Body of pancreas (tissue), 4 donors: Measurements from ENCODE around the gene TOM1. TPM values are rescaled to one million over a fixed set of nuclear protein-coding genes. Genes with fewer than 3 reads are reported as not detected.

Experiments
- ATAC-seq: fragments of 150-250 bp; one replicate; pipeline ENCODE4 v1.9.1; 2016
- DNase-seq, 4 donors: peaks; one replicate each; pipeline ENCODE4 v3.0.0-alpha.2; 2019
- H3K27ac ChIP-seq, 4 donors: fragments of 200-600 bp; sonication (generic); 1 replicate in 3 of 4; 2 replicates in 1 of 4; pipeline versions ENCODE4 v1.5.1 to v1.6.1; 2016 to 2019; ENCODE audit warnings: mild to moderate bottlenecking in 1 of 4, mixed read lengths in 1 of 4, moderate library complexity in 1 of 4
- H3K27me3 ChIP-seq, 2 donors: fragments of 200-600 bp; sonication (generic); one replicate each; pipeline ENCODE4 v1.6.0; 2016; ENCODE audit warnings: mild to moderate bottlenecking in 1 of 2
- H3K36me3 ChIP-seq, 2 donors: fragments of 200-600 bp; sonication (generic); replicated peaks in 1 of 2; 2 replicates each; pipeline ENCODE4 v1.5.1; 2016; ENCODE audit warnings: low read depth in 2 of 2; ENCODE audit not compliant: insufficient read depth in 1 of 2
- H3K4me1 ChIP-seq: fragments of 200-600 bp; sonication (generic); one replicate; pipeline ENCODE4 v1.6.0; 2016
- H3K4me3 ChIP-seq, 2 donors: fragments of 200-600 bp; sonication (generic); 1 replicate in 1 of 2; 2 replicates in 1 of 2; pipeline ENCODE4 v1.5.1; 2016 to 2019
- H3K9me3 ChIP-seq, 3 donors: fragments of 200-600 bp; sonication (generic); 1 replicate in 2 of 3; 2 replicates in 1 of 3; pipeline ENCODE4 v1.5.1; 2016
- POLR2A ChIP-seq, 3 donors: fragments of 450-650 bp; IDR thresholded peaks; one replicate each; pipeline ENCODE4 v1.6.1; 2016; ENCODE audit warnings: antibody characterized with exemption in 3 of 3, mild to moderate bottlenecking in 2 of 3
- WGBS, 2 donors: methylation state at CpG; one replicate each; pipeline ENCODE4 v1.1.5; 2017; 5-methylcytosine and 5-hydroxymethylcytosine counted together
- intact Hi-C: fragments of 100-400 bp; cut with DNase I; formaldehyde crosslinking; loops from one replicate; pipeline ENCODE4 v1.15.1; 2023
- total RNA-seq, 2 donors: library from RNA; depleted of rRNA; stranded (reverse); fragments of >200 nt; gene quantifications; one replicate each; pipeline ENCODE4 v1.1.0, GENCODE V29; 2016
- TF ChIP-seq, protein P1 (sequence below), 7 experiments: fragments of 450-650 bp in 4 of 7; fragments of 200-600 bp in 3 of 7; sonication (generic) in 3 of 7; IDR thresholded peaks; one replicate each; pipeline ENCODE4 v1.5.1; 2016 to 2019; ENCODE audit warnings: antibody characterized with exemption in 7 of 7

TOM1 gene
- total RNA-seq, 2 donors from 2014 or later = 34.0 to 42.2 TPM

DNA sequence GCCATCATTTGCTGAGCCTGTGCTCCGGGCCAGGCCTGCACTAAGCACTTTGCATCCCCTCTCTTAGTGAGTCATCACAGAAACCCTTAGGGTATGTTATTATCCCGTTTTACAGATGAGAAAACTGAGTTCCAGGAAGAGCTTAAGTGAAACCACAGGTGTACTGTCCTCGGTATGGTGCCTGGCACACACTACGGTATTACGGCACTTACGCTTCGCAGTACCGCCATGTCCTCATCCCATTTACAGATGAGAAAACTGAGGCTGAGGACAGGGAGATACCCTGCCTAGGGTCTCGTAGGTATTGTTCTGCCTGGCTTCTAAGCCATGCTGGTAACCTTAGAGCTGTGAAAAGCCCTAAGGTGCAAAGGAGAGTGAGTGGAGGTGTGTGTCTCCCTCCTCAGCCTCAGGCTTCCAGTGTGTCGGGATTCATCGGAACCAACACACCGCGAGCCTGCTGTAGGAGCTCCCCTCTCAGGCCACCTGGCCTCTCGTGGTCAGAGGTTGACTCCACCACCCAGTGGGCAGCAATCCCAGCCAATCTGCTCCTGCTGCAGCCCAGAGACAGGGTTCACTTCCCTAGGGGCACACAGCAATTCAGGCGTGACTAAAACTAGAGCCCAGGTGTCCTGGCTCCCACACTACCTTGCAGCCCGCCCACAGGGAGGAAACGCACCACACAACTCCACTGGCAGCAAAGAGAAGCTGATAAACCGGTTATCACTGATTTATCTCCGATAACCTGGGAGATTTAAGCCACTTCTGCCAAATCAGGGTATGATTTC lies 41.6 kb downstream of the TOM1 start:
- Histone ChIP-seq H3K9me3 (no peaks in the 10 kb centered on the region), H3K27me3 (no peaks in the 10 kb centered on the region), H3K4me3 (no peak overlapping the region), H3K27ac (no peak overlapping the region), H3K4me1 (peaks cover 14% of the 10 kb centered on the region), H3K36me3 (peaks cover 0 to 14% of the 10 kb centered on the region in 2 donors)
- TF ChIP-seq, protein P1, sequence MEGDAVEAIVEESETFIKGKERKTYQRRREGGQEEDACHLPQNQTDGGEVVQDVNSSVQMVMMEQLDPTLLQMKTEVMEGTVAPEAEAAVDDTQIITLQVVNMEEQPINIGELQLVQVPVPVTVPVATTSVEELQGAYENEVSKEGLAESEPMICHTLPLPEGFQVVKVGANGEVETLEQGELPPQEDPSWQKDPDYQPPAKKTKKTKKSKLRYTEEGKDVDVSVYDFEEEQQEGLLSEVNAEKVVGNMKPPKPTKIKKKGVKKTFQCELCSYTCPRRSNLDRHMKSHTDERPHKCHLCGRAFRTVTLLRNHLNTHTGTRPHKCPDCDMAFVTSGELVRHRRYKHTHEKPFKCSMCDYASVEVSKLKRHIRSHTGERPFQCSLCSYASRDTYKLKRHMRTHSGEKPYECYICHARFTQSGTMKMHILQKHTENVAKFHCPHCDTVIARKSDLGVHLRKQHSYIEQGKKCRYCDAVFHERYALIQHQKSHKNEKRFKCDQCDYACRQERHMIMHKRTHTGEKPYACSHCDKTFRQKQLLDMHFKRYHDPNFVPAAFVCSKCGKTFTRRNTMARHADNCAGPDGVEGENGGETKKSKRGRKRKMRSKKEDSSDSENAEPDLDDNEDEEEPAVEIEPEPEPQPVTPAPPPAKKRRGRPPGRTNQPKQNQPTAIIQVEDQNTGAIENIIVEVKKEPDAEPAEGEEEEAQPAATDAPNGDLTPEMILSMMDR (IDR thresholded peaks at IDR 0.05) = no peak
- no peak for TF ChIP-seq POLR2A (IDR thresholded peaks at IDR 0.05)
- DNase-seq (no peak), ATAC-seq (no peak)
- intact Hi-C loops = no loop called here
- 87 to 90% methylated on average over 18 to 19 of the region's 19 CpGs for WGBS, 2 donors

DNA sequence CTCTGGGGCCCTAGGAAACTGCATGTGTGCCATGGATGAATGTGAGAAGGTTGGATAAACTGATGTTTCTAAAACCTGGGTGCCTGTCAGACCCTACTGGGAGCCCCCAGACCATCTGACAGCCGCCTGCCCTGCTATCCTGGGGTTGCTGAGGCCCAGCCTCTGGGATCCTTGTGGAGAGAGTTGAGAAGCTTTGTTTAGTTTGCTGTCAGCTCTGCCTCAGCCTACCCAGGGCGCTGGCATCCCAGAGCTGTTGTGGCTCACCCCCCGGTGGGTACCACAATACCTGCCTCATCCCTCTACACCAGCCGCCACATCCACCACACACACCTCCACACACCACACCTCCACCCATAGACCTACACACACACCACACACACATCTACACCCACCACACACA lies 42.7 kb downstream of the TOM1 start:
- H3K4me1 ChIP-seq = peaks cover 3% of the 10 kb centered on the region
- no peak for TF ChIP-seq POLR2A (IDR thresholded peaks at IDR 0.05)
- TF ChIP-seq, protein P1 (IDR thresholded peaks at IDR 0.05) = no peak
- DNase-seq (no peak), ATAC-seq (no peak)
- no peaks in the 10 kb centered on the region for H3K9me3 ChIP-seq
- no peak overlapping the region for H3K4me3 ChIP-seq
- no peak overlapping the region for H3K27ac ChIP-seq
- H3K27me3 ChIP-seq = no peaks in the 10 kb centered on the region
- WGBS, 2 donors = 98 to 100% methylated on average over 3 to 4 of the region's 4 CpGs
- intact Hi-C loops = no loop called here
- peaks cover 0 to 14% of the 10 kb centered on the region in 2 donors for H3K36me3 ChIP-seq

DNA sequence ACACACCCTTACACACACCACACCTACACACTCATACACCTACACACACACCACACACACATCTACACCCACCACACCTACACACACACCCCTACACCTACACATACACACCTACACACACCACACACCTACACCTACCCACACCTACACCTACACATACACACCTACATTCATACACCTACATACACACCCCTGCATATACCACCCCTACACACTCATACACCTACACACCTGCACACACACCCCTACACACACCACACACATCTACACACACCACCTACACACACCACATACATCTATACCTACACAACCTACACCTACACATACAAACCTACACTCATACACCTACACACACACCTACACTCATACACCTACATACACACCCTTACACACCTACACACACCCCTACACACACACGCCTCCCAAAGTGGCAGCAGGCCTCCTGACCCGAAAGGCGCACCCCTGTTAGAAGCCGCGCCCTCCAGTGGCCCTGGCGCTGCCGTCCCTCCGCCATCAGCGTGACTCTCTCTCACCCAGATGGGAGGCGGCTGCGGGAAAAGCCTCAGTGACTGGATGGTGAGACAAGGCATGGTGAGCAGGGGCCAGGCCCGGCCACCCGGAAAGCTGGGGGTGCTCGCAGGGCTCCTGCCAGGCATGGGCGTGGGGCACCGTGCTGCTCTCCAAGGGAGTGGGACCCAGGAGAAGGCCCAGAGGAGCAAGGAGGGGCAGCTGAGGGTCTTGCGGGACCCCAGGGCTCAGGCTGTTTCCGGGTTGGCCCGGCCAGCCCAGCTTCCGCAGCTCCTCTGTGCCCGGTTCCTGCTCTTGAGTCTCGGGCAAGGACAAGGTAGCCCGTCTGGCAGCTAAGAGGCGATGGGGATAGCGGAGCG lies 44.2 kb downstream of the TOM1 start:
- Histone ChIP-seq H3K9me3 (no peaks in the 10 kb centered on the region), H3K27me3 (no peaks in the 10 kb centered on the region), H3K36me3 (peaks cover 0 to 14% of the 10 kb centered on the region in 2 donors), H3K4me1 (no peaks in the 10 kb centered on the region), H3K27ac (no peak overlapping the region), H3K4me3 (no peak overlapping the region)
- TF ChIP-seq, protein P1 (IDR thresholded peaks at IDR 0.05) = no peak
- TF ChIP-seq POLR2A (IDR thresholded peaks at IDR 0.05) = no peak
- intact Hi-C loops = no loop called here
- 94 to 98% methylated on average over 9 to 22 of the region's 26 CpGs for WGBS, 2 donors
- ATAC-seq = no peak
- DNase-seq = no peak

DNA sequence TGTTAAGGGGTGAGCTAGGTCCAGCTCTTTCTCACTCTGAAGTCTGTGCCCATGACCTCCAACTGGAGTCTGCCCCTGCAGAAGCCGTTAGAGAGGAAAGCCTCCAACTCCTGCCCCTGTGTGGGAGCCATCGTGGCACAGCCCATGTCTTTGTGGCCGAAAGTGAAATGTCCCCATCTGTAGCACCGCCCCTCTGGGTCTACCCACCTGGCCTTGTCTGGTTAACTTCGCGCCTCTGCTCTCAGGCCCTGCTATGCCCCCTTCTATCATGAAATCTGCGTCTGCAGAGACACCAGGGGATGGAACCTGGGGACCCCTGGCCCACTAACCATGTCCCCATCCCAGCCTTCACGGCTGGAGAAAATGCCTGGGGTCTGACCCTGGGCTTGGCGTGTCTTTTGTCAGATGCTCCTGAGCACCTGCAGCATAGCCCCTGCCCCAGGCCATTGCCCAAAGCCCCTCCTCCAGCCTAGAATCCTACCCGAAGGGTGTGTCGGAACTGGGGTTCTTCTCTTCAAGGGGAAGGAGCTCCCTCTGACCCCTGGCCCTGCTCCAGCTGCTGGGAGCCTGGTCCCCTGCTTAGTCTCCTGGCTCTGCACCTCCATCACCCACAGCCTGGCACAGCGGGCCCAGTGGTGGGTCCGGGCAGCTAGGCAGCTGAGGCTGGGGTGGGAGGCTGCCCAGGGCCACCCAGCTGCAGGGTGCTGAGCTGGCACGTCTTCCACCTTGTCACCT lies 45.4 kb downstream of the TOM1 start:
- 84 to 89% methylated on average over 7 to 11 of the region's 14 CpGs for WGBS, 2 donors
- TF ChIP-seq, protein P1 (IDR thresholded peaks at IDR 0.05) = no peak
- no peak for TF ChIP-seq POLR2A (IDR thresholded peaks at IDR 0.05)
- ATAC-seq (no peak), DNase-seq (no peak)
- Histone ChIP-seq H3K27ac (no peak overlapping the region), H3K36me3 (peaks cover 0 to 14% of the 10 kb centered on the region in 2 donors), H3K4me3 (no peak overlapping the region), H3K4me1 (peaks cover 10% of the 10 kb centered on the region), H3K9me3 (no peaks in the 10 kb centered on the region), H3K27me3 (no peaks in the 10 kb centered on the region)
- intact Hi-C loops = no loop called here
